Kidney capillary endothelial cell (primary cell): ENCODE measurements around the gene PLCB2.

ENCODE experiments used
- DNase-seq: peaks from one replicate; pipeline ENCODE4 v3.0.0-alpha.2; 2018; ENCODE audit warnings: low spot score

Gene PLCB2

DNA sequence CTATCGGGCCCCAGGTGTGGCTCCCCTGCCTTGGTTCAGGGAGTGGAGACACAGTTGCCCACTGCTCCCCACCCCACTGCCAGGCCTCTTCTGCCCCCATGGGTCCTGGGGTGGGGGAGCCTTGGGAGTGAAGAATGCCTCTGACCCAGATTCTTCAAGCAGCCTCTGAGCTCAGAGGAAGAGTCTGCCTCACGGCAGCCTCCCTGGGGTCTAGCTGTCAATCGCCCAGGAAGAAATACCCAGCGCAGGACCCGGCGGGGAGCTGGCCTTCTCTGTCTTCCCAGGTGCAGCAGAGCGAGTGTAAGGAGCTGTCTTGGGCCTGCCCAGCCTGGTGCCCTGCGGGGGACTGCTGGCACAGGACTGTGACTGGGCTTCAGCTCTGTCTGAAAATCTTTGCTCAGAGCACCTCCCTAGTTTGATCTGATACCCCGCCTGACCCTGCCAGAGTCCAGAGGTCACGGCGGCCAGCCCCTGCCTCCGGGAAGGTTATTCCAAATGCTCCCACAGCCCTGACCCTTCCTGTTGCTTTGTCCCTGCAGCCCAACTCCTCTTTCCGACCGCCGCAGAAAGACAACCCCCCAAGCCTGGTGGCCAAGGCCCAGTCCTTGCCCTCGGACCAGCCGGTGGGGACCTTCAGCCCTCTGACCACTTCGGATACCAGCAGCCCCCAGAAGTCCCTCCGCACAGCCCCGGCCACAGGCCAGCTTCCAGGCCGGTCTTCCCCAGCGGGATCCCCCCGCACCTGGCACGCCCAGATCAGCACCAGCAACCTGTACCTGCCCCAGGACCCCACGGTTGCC lies 35.9 kb downstream of the PLCB2 start:
- no peak for DNase-seq

DNA sequence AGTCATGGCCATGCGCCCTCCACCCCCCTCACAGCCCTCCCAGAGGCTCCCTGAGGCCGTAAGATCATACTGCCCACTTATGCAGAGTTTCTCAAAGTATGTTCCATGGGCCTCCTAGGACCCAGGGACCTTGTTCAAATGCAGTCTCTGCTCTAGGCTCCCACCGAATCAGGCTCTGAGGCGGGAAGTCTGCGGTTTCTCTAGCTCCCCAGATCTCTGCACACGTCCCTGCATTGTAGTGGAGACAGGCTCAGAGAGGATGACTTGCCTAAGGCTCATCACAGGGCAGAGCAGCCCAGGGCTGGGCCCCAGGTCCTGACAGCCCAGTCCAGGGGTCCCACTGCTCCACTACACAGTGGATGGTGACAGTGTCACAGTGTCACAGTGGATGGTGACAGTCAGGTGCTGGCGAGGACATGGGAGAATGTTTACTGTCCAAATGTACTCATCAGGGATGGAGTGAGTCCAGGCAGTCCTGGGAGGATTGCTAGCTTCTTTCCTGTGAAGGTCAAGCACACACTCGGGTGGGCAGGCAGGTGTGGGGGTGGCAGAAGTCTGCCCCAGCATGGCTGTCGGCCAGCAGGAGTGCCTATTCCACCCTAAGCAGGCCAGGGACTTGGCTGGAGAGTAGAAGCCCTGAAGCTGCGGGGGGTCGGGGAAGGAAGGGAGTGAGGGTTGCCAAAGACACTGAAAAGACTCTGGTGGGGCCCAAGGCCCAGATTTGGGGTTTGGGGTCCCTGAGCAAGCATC lies 37.3 kb downstream of the PLCB2 start:
- no peak for DNase-seq

DNA sequence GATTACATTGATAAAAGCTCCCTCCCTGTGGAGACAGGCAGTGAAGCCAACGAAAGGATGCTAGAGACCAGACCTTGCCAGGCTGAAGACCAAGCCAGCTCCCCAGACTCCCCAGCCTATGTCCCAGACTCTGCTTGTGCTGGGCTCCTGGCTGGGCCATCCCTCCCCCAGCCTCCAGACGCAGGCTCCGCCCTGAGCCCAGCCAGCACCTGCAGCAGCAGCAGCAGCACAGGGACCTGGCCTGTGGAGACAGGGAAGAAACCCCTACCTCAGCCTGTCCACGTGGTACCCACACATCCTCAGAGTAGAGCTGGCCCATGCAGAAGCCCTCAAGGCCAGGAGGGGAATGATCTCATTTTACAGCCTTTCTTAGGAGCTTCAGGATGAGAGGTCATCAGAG lies 38.1 kb downstream of the PLCB2 start:
- no peak for DNase-seq

DNA sequence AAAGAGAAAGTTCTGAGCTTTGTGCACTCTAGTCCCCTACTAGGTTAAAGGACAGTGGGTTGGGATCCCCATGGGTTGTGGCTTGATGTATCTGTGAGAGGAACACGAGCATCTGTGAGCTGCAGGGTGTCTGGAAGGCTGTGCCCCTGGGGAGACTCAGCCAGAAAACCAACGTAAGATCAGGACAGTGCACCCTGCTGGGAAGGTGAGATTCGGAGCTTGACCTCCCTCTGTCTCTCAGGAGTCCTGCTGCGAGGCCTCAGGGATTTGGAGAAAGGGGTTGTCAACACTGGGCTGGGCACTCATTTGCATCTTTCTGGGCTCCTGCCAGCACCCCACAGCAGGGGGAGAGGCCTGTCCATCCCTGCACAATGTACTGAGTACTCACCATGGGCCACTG lies 40.1 kb downstream of the PLCB2 start:
- no peak for DNase-seq

DNA sequence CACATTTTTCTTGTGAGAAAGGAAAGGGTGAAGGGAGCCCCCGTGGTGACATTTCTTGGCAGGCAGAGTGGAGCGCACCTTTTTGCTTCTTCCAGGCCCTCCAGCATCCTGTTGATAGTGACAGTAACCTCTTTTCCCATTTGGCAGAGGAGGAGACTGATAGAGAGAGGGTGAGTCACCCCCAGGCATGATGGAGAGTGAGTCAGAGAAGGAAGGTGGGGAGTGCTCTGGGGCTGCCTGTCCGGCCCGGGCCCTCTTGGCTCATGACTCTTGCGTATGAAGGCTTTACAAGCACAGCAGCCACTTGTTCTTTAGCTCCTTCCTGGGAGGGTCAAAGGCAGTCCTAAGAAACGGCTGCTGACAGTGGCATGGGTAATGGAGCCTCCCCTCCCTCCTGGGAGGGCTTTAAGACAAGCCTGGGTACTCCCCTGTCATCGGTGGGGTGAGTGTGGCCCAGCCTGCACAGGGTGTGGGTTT lies 40.9 kb downstream of the PLCB2 start:
- peak; percentile 92 for DNase-seq

DNA sequence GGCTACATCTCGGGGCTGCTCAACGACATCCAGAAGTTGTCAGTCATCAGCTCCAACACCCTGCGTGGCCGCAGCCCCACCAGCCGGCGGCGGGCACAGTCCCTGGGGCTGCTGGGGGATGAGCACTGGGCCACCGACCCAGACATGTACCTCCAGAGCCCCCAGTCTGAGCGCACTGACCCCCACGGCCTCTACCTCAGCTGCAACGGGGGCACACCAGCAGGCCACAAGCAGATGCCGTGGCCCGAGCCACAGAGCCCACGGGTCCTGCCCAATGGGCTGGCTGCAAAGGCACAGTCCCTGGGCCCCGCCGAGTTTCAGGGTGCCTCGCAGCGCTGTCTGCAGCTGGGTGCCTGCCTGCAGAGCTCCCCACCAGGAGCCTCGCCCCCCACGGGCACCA lies 41.9 kb downstream of the PLCB2 start:
- DNase-seq = no peak

DNA sequence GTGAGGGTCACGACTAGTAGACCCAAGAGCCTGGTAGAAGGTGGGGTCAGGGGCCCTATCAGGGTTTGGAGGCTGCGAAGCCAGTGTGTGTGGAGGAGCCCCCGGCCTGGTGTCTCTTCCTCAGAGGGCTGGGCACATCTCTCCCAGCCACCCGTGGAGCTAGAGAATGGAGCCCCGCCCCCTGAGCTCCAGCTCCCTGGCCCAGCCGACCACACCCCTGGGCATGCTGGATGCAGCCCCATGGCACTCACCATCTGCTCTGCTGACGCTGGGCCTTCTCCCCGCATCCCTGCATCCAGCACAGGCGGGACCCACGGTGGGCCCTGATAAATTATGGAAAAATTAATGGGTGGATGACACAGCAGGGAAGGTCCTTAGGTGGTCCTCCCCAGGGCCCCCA lies 42.4 kb downstream of the PLCB2 start:
- DNase-seq = no peak

DNA sequence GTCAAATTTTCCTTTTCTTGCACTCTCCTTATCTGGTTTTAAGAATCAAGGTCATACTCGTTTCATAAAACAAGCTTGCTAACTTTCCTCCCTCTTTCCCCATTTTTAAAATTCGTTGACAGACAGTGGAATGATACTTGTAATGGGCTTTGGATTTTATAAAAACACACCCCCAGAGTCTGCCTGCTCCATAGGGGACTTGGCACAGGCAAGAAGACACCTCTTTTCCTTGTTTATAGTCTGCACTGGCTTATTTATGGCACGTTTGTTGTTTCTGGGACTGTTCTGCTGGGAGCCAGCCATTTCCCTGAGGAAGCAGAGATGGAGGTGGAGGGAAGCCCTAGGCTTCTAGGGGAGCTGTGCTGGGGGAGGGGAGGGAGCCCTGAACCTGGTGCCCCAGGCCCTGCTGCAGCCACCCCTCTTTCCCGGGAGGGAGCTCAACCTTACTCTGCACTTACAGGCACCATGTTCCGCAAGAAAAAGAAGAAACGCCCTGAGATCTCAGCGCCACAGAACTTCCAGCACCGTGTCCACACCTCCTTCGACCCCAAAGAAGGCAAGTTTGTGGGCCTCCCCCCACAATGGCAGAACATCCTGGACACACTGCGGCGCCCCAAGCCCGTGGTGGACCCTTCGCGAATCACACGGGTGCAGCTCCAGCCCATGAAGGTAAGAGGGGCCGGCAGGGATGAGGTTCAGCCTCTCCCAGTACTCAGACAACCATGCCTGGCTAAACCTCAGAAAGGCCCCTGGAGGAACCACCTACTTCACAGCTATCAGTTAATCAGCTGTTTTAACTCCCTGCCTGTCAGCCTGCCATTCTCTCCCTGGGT lies 43.2 kb downstream of the PLCB2 start:
- DNase-seq = no peak

DNA sequence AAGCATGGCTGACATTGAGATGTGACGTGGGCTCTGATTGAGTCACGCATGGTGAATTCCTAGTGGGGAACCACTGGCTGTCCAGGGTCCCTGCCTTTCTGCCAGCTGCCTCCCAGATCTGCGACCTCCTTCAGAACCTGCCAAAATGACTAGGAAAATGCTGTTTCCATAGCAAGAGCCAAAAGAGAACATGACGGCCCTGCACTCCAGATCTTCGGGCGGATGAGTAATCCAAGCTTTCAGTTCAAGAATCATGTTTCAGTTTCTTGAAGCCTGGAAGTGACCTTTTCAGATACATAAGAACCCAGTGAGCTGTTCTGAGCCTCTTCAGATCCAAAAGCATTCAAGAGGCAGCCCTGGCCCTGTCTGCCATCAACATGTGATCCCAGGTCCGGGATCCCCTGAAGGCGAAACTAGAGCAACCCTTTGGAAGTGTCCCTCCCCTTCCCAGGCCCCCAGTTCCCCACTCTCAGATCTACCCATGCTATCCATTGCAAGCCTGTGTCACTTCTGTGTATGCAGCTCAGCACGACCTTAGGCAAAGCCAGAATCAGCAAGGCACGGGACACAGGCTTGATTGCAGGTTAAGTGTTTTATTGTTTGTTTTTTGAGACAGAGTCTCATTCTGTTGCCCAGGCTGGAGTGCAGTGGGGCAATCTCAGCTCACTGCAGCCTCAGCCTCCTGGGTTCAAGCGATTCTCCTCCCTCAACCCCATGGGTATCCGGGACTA lies 44.5 kb downstream of the PLCB2 start:
- no peak for DNase-seq

DNA sequence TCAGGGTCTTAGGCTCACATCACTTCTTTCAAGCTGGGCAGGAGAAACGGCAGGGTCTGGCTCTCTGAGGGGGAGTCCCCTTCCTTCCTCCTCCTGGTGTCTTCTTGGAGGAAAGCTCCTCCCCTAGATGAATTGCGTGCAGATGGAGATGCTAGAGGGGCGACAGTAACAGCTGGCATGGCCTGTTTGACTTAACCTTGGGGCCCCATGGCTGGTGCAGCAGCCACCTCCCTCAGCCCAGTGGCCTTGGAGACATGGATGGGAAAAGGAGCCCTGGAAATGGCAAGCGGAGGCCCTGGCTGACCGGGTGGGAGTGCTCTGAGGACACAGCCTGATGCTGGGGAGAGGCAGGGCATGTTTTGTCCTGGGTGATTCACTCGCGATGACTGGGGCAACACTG lies 48.7 kb downstream of the PLCB2 start:
- DNase-seq = no peak

DNA sequence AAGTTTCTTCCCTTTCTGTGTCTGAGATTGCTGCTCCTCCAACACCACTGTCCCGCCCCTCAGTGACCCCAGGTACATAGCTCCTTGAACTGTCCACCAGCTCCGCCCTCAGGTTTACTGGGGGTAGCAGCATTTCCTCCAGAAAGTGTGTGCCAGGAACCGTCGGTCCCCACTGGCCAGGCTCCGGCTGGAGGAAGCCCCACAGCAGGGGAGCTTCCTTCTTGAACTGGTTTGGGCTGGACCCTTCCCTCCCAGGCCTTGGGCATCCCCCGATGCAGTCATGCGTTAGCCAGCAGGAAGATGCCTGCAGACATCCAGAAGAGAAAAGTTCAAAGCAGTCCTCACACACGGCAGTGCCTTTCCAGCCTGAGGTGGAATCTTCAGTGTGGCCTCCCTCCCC lies 49.2 kb downstream of the PLCB2 start:
- no peak for DNase-seq

DNA sequence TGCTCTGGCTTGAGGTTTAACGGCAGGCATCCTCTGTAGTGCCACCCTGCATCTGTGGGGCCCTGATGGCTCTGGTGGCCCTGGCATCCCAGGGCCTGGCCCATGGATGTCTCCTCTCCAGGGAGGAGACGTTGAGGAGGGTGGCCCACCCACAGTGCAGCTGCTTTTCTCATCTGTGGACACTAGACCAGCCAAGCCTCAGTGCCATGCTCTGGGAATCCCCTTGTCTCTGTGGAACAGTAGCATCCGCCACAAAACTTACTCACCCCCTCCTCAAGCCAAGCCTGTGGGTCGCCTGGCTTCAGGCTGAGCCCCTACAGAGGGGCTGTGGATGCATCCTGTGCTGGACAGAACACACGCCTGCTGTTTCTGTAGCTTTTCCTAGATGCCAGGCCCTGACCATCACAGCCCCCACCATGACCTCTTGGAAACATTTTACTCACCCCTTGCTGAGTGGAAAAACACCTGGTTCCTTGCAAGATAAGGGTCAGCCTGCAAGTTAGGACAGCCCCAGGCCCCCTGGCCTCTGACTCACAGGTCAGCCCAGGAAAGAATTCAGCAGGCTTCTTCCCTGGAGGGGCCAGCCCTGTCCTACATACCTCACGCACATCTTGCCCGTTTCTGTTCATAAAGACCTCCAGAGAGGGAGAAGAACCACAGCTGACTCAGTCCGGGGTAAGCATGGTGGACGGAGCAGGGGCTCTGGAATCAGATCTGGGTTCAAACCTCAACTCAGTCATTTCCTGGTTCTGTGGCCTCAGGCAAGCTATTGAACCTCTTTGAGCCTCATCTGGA lies 49.9 kb downstream of the PLCB2 start:
- DNase-seq = no peak

DNA sequence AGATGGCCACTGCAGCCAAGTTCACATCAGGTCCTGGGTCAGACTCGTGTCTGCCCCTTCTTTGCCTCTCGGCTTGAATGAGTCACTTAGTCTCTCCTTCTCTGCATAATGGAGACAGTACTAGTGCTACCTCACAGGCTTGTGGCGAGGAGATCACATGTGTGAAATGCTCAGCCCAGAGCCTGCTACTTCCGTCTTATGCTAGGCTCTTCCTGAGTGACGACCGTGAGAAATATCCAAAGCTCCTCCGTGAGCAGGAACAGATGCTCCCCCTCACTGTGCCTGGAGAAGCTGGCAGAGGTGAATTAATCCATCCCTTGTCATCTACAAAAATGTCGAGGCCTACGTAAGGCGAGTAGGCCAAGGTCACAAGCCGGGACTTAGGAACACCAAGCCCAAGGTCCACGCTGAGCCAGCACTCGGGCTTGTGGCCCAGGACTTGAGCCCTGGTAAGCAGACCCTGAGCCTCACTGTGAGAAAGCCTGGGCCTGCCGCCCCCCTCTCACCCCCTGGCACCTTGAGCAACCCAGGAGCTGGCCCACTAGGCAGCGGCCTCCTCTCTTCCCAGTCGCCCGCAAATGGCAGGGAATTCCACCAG lies 51.0 kb downstream of the PLCB2 start:
- peak; percentile 37 for DNase-seq

DNA sequence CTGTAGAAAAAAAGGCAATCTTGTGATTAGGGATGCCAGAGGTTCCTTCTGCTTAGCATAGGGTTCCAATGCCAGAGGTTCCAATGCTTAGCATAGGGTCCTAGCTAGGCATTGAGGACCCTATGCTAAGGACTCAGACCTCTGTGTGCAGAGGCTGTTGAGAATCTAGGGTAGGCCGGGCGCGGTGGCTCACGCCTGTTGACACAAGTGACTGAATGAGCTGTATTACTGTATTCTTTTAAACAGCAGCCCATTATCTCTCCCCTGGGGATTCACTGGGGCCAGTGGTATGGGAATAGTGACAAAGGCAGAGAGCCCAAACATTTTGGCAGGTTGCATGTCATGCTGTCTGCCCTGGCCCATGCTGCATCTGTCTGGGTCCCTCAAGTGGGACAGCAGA lies 52.7 kb downstream of the PLCB2 start:
- DNase-seq = no peak

DNA sequence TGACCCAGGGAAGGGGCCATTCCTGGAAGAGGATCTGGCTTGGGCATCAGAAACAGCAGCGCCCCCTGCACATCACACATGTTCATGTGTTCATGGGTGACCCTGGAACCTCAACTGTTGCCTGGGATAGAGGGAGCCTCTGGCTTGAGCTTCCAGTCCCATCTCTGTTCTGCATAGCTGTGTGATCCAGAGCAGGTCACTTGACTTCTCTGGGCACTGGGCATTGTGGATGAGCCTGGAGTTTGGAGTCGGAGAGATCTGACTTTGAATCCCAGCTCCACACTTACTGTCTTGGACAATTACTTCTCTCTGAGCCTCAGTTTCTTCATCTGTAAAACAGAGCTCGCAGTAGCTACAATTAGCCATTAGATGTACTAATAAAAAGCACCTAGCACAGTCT lies 53.3 kb downstream of the PLCB2 start:
- DNase-seq = no peak

DNA sequence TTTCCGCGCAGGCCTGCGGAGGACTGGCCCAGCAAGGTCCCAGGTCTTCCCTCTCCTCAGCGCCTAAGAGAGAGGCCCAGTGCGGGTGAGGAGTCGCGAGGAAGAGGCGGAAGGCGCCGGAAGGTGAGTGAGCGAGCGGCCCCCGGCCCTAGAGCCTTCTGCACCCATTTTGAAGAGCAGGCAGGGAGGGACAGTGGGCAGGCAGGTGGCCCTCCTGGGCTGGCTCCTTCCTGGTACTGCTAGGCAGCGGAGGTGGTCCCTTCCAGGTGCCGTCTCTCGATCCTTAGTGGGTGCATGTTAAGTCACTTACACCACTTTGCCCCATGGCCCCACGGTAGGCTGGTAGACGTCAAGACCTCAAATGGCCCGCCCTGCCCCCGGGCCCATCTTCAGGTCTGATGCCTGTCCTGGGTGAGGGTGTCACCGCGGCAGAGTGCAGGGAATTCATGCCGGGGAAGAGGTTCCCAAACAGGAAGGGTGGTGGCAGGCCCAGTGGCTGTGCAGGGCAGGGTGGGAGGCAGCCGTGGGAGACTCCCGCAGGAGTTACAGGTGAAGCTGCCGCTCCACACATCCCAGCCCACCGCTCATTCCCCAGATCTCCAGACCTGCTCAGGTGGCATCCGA lies 54.5 kb downstream of the PLCB2 start:
- DNase-seq = no peak

DNA sequence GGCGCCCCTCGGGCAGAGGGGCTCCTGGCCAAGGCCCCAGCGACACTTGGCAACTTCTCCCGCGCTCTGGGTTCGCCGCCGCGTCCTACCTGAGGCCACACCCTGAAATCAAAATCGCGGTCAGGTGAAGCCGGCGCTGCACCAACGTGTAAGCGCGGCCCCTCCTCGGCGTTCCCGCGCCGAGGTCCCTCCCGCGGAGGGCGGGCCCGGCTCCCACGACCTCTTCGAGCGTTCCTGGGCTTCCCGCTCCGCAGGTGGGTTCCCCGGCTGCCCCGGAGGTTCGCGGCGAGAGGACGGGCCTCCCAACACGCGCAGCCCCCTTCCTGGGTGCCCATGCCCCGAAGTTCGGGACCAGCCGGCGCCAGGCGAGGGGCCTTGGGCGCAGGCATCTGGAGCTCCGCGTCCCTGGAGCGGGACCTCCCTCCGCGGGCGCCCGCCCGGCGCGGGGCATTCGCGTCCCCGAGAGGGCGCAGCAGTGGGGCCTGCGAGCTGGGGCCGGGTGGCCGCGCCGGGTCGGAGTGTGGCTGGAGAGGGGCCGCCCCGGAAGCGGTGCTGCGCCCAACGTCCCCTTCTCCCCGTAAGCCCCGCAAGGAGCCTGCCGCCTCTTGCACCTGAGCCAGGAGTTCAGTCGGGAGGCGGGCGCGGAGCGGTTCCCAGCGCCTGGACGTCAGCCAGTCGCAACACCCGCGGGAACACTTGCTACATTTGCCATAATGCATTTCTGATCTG lies 55.1 kb downstream of the PLCB2 start:
- no peak for DNase-seq

DNA sequence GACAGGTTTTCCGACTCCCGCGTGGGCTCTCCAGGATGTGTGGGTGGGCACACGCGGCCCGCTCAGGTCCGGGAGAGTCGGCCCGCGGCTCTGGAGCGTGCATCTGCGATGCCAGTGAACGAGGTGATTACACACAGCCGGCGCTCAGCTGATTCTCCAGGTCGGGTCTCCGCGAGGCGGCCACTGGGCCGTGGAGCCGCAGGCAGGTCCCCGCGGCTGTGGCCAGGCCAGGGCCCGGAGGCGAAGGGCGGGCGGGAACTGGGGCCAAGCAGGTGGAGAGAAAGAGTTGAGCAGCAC lies 55.6 kb downstream of the PLCB2 start:
- DNase-seq = no peak

DNA sequence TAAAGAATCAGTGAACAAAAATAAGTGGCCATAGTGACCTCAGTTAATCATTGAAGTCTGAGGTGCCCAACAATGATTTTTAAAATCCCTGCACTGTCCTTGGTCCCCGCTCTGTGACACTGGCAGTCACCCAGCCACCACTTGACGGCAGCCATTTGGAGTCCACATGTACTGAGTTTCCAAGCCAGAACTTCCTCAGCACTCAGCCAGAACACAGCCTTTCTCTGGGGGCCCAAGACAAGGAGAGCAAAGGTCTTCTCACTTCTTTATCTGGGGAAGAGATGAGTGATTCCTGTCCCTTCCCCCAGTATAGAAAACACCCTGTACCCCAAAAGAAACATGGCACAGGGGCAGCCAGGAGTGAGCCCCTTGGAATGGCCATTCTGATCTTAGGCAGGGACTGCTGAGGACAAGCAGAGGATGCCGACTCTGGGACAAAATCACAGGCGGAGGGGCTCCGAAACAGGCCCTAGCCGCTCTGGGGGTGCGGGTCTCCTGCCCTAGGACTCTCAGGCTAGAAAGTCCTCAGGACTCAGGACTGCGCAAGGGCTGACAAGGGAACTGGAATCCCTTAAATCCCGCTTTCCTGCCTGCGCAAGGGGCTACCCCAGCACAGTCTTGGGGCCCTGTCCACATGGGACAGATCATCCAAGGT lies 56.1 kb downstream of the PLCB2 start:
- no peak for DNase-seq
